Measurements from ENCODE around the gene RANBP9.

Gene RANBP9

GRCh38 chr6:13648850-13649249 lies 62.8 kb downstream of the RANBP9 start:
- DNase-seq, result no peak

GRCh38 chr6:13643125-13643524 lies 68.5 kb downstream of the RANBP9 start:
- no peak for DNase-seq

DNA sequence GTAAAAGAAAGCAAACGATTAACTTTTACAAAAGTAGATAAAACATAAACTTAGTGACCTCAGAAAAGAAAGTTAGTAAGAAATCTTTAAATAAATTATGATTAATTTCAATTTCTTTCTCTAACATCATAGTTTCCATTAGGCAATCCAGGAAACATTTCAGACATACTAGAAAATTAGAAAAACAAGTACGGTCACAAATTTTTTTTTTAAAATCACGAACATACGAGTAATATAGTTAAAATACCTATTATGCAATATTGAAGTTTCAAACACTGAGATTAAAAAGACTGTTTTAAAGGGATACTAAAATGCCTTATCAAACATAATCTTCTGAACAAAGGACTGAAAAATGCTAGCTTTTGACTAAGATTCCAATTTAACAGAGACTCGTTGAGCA lies 70.3 kb downstream of the RANBP9 start:
- no peak for DNase-seq

- DNase-seq, result no peak
These were observed 73.0 kb downstream of the RANBP9 start for GRCh38 chr6:13638626-13639025.

DNA sequence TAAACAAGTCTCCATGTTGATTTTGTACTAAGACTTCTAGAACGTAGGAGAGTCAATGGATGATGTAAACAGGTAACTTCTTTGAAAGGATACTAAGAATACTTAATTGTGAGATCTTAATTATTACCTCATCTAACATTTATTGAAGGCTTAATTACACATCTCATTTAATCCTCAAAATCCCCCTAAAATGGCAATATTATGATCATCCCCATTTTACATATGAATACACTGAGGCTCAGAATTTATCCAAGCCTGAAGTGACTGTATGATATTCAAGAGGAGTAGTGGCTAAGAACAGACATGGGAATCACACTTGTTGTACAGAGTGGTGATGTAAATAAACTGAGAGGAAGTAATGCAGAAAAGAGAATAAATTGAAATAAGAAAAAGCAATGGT lies 73.6 kb downstream of the RANBP9 start:
- no peak for DNase-seq

DNA sequence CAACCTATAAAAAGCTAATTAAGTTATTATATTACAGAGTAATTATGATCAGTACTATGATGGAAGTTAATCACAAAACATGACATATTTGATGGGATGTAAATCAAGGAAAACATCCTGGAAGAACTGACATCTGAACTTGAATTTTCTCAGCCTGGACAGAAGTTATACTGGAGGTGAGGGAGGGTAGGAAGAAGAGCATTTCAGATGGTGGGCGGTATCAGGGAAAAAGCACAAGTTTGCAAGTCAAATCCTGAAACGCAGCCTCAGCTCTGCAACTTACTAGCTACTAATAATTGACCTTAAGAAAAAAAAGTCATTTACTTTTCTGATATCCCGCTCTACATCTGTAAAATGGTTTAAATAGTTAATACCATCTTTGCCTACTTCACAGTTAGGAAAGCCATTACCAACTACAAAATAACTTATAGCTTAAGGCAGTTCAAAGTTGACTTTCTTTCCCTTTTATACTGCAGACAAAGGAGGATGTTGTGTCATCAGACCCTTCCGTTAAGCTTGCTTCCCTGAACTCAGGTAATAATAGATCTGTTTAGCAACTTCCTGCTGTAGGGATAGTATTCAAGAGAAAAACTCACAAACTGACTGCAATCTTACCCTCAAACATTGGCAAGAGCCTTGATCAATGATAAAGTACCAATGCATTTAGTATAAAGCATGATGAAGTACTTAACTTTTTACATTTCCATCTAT lies 75.5 kb downstream of the RANBP9 start:
- DNase-seq, result no peak

- DNase-seq, result no peak
These were observed 78.3 kb downstream of the RANBP9 start for GRCh38 chr6:13633343-13633742.

DNA sequence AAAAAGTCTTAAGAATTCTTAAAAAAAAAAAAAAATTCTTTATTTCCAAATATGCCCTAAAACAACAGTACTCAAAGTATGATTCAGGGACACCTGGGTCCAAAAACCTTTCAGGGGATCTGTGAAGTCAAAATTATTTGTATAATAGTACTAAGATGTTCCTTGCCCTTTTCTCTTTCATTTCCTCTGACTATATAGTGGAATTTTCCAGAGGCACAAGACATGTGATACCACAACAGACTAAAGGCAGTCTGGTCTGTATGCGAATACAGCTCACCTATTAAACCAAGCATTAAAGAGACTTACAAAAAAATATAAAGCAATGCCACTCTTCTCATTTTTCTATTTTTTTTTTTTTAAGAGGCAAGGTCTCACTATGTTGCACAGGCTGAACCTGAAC lies 81.1 kb downstream of the RANBP9 start:
- no peak for DNase-seq

DNA sequence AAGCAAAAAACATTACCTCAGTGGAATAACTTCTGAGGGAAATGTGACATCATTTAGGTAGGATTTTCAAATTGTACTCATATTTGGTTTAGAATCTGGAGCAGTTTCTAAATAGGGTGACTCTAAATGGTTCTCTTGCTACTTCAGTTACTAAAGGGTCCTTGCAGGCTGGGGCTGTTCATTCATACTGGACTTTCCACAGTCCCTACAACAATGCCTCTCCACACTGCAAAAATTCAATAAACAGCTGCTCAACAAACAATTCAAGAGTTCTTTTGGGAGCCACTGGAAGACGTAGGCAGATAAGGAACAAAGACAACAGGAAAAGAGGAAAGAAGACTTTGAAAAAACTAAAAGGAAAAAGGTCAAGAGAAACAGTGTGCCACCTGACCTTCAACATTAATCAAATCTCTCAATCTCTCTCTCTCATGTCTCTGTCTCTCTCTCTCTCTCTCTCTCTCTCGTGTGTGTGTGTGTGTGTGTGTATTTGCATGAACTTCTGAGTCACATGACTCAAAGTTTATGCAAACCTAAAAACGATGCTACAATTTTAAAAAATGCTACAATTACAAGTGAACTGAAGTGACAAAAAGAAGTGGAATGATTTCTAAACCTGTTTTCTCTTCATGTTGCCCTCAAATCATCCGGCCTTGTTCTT lies 82.0 kb downstream of the RANBP9 start:
- no peak for DNase-seq

GRCh38 chr6:13624871-13625288 lies 86.8 kb downstream of the RANBP9 start:
- DNase-seq, result no peak

DNA sequence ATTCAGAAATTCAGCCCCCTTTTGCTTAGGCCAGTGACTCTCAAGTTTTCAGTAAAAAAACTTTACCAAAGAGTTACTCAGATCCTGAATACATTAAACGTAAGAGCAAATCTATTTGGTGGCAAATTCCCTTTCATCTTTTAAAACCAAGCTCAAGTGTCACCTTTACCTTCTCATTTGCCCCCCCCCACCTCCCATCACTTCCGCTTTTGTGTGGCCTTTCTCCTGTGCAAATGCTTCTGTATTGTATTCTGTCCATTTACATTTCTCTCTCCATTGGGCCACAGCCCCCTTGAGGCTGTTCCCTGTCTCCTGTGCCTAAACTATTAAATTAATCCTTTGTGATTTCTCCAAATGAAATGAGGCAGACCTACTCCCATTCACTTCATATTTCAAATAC lies 94.6 kb downstream of the RANBP9 start:
- no peak for DNase-seq

DNA sequence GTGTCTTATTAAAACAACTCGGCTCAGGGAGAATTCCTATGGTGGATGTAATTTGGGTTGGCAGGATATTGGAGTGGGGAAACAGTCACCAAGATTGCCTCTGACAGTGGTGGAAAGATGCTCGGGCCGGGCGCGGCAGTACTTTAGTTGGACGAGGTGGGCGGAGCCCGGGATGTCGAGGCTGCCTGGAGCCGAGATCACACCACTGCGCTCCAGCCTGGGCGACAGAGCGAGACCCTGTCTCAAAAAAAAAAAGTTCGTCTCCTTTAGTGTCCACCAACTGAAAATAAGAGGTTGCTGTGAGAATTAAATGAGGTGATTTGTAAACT lies 95.9 kb downstream of the RANBP9 start:
- peak; percentile 54 for DNase-seq

DNA sequence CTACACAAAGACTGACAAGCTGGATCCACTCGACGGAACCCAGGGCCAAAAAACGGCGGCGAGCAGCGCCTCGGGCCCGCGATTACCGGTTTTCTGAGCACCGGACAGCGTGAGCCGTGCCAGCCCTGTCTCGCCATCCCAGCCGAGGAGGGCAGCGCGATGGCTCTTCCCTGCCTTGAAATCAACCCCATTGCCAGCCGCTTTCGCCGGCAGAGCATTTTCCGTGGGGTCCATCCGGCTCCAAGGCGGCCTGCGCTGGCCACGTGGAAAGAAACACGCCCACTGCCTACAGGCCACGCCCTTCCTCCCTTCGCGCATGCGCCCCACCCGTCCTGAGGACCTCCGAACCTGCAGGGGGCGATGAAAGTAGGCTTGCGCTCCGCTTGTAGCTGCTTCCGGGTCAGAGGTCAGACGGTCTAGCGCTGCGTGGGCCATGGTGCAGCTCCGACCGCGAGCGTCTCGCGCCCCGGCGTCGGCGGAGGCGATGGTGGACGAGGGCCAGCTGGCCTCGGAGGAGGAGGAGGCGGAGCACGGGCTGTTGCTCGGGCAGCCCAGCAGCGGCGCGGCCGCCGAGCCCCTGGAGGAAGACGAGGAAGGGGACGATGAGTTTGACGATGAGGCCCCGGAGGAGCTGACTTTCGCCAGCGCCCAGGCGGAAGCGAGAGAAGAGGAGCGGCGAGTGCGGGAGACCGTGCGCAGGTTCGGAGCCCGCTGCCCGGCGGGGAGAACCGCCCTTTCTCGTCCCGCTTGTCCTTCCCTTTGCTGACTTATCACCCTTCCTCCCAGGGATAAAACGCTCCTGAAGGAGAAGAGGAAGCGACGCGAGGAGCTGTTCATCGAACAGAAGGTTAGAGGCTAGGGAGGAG lies 96.5 kb downstream of the RANBP9 start, which contains the start of gene NOL7:
TSS of gene NOL7 (plus strand) at position 410 of the 866 bp plus-strand sequence. CDS start at position 434, 24 bp downstream.
- peak; percentile 98 for DNase-seq

DNA sequence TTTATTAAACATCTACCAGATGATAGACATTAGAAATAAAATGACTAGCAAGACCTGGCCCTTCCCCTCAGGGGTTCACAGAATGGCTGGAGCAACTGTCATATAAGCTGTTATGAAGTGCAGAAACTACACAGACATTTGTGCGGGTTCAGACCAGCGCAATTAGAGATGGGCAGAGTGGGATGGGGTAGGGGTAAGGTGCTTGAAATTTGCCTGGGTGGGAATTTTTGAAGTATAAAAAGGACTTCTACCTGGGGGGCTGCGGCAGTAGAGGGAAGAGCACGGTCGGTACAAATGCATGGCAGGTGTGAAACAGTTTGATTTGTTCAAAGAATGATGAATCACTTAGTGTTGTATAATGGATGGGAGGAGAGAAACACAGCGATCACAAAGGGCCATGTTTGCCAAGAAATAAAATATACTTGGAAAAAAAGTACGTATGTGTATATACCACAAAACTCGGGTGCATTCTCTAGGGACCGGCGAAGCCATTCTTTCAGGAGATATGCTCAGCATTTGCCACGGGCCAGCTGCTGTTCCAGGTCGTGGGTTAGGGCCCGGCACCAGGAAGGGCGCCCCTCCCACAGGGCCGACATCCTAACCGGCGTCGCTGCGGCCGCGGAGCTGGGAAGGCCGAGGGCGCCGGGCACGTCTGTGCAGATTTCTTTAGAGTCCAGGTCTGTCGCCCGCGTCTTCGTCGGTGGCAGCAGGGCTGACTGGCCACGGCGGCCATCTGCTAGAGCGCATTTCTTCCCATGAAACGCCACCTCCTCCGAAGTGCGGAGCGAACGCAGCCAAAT lies 97.3 kb downstream of the RANBP9 start:
- DNase-seq, result peak; percentile 24

DNA sequence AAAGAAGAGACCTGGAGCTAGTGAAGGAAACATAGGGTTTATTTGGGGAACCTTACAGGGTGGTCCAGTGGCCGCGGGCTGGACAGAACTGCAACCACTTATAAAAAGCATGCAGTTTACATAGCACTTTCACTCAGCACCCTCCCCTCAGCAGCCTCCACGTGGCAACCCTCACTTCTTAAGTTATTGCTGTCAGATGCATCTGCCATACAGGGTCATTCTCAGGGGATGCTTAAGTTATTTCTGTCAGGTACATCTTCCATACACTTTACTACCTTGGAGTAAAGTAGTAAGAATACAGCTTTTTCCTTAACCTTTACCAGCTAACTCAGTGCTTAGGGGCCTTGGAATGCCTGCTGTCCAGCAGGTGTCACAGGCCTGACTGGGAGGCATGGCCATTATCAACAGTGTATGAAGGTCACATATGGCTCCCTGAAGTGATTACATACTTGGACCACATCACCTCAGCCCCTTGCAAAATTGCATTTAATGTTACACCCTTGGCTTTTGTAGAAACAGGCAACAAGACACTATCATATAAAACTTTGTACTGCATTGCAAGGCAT lies 98.5 kb downstream of the RANBP9 start:
- no peak for DNase-seq

DNA sequence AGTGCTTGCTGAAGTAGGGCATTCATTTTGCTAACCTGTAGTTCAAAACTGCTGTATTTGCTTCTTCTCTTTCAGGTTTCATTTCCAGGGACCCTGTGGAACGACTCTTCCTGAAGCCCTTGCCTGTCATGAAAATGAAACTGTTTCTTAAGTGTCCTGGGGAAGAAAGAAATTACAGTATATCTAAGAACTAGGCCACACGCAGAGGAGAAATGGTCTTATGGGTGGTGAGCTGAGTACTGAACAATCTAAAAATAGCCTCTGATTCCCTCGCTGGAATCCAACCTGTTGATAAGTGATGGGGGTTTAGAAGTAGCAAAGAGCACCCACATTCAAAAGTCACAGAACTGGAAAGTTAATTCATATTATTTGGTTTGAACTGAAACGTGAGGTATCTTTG lies 99.9 kb downstream of the RANBP9 start:
- no peak for DNase-seq

- no peak for DNase-seq
These were observed 106.0 kb downstream of the RANBP9 start for GRCh38 chr6:13605634-13606033.

GRCh38 chr6:13604546-13605416 lies 106.9 kb downstream of the RANBP9 start:
- DNase-seq, result no peak

DNA sequence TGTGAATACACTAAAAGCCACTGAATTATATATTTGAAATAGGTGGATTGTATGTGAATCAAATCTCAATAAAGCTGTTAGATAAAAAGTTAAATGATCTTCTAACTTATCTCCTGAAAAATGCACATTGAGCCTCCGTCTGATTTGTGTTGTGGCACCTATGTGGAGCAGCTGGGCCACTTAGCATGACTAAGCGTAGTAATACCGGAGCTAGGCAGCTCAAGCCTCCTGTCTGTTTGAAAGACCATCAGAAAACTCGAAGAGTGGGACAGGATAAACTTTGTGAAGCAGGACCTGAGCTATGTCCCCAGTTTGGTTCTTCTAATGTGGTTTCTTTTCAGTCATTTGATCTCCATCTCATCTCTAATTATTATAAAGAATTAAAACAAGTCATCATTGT lies 107.5 kb downstream of the RANBP9 start:
- DNase-seq, result no peak

DNA sequence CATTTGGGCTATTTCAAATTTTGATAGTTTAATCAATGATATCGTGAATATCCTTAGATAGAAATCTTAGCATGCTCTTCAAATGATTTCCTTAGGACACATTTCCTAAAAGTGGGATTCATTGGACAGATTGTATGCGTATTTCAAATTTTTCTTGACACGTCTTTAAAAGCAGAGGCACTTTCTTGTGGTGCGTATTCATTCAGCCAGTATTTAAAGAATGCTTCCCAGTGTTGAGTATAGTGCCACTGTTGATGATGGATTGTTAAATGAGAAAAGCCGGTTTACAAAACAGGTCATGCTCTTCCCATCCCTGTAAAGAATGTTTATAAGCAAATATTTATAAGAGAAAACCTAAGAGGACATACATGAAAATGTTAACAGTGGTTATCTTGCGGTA lies 111.6 kb downstream of the RANBP9 start:
- no peak for DNase-seq

DNA sequence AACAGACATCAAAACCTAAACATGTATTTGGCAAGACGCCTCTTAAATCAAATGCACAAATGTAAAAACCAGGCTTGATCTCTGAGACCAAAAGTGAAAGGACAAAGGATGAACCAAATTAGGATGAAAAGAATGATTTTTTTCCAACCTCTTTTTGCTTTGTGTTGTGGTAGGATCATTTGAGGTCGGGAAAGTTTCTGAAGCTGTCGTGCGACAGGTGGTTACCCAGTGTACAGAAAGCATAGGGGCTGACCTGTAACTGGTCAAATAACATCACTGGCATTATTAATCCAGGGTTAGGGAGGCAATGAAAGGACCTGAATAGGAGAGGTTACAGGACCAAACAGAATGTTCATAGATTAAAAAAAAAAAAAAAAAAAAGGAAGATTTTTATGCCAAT lies 114.6 kb downstream of the RANBP9 start:
- DNase-seq, result no peak

- no peak for DNase-seq
These were observed 117.9 kb downstream of the RANBP9 start for GRCh38 chr6:13593720-13594119.

Measured in activated T-cell treated with anti-CD3 and anti-CD28 coated beads, Interleukin-2, amount 50 U/mL, for 1 hour (primary cell).